Hypothalamus (tissue), 51 donors: Measurements from ENCODE around the gene GIPC3.

Source experiments
- DNase-seq, 51 donors: peaks; one replicate each; lab custom pipeline; 2025; lab: John Stamatoyannopoulos, UW

Gene GIPC3, protein sequence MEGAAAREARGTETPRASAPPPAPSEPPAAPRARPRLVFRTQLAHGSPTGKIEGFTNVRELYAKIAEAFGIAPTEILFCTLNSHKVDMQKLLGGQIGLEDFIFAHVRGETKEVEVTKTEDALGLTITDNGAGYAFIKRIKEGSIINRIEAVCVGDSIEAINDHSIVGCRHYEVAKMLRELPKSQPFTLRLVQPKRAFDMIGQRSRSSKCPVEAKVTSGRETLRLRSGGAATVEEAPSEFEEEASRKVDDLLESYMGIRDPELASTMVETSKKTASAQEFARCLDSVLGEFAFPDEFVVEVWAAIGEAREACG

DNA sequence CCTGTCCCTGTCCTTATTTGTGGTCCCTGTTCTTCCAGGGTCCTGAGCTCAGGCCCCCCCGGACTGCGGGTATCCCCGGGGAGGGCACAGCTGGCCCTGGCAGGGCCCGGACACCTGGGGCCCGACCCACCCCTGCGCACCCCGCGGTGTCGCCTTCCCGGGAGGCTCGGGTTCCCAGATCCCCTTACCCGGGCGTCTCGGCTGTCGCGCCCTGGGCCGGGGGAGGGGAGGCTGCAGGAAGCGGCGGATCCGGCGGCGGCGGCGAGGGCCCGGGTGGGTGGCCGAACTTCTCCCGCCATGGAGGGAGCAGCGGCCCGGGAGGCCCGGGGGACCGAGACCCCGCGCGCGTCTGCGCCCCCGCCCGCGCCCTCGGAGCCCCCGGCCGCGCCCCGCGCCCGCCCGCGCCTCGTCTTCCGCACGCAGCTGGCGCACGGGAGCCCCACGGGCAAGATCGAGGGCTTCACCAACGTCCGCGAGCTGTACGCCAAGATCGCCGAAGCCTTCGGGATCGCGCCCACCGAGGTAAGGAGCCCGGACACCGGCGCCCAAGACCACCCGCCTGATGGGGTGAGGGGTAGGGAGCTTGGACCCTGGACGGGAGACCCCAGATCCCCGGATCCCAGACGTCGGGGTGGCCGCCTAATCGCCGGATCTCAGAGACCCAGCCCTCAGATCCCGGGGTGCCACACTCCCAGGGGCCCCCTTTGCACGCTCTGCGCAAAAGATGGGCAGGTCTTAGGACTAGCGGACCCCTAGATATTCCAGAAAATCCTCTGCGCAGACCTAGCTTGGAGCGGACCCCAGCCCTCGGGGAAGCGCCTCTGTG lies at the start of gene GIPC3:
GIPC3 (plus strand) TSS at position 178 of the 826 bp plus-strand sequence; CDS start at position 298, 120 bp downstream.
- DNase-seq, result no peak

DNA sequence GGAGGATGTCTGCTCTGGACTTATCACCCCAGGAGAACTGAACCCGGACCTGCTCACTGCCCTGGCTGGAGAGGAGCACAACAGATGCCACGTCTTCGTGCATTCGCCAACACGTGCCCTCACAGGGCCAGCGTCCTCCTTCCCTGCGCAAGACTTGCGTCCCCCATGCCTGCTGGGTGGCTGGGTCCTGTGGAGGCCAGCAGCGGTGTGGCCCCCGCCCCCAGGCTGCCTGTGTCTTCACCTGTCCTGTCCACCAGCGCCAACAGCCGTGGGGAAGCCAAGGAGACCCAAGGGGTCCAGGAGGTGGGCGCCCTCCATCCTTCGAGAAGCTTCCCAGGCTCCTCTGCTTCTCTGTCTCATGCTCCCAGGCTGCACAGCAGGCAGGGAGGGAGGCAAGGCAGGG lies 49.7 kb upstream of the GIPC3 start:
- no peak for DNase-seq

- DNase-seq, result no peak
Observed at GRCh38 chr19:3535981-3536380, 49.3 kb upstream of the GIPC3 start.

GRCh38 chr19:3536429-3537100 lies 48.7 kb upstream of the GIPC3 start:
- peak in 36 of 51 donors; percentile 9 to 86 (median 61) for DNase-seq

GRCh38 chr19:3537101-3537437 lies 48.2 kb upstream of the GIPC3 start:
- no peak for DNase-seq

- peak in 3 of 51 donors; percentile 15 to 34 (median 24) for DNase-seq
Observed at GRCh38 chr19:3537438-3538240, 47.6 kb upstream of the GIPC3 start.

DNA sequence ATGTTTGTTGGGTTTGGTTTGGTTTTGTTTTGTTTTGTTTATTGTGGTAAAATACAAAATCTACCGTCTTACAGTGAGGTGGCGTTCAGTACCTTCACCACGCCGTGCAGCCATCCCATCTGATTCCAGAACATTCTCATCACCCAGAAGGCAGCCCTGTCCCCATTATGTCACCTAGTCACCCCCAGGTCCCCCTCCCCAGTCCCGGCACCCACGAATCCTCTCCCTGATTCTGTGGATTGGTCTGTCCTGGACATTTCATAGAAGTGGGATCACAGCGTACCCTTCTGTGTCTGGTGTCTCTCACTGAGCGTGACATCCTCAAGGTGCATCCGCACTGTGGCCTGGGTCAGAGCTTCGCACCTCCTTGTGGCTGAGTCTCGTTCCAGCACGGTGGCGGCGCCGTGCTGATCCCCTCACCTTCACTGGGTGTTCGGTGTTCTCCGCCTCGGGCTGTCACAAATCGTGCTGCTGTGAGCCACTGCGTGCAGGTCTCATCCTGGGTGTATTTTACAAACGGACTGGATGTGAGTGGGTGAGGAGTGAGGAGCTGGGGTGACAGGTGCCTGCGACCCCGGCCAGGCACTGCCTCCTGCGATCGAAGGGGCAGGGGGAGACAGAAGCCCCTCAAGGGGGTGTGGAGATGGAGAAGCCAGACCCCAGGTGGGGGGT lies 46.9 kb upstream of the GIPC3 start:
- DNase-seq, result no peak

DNA sequence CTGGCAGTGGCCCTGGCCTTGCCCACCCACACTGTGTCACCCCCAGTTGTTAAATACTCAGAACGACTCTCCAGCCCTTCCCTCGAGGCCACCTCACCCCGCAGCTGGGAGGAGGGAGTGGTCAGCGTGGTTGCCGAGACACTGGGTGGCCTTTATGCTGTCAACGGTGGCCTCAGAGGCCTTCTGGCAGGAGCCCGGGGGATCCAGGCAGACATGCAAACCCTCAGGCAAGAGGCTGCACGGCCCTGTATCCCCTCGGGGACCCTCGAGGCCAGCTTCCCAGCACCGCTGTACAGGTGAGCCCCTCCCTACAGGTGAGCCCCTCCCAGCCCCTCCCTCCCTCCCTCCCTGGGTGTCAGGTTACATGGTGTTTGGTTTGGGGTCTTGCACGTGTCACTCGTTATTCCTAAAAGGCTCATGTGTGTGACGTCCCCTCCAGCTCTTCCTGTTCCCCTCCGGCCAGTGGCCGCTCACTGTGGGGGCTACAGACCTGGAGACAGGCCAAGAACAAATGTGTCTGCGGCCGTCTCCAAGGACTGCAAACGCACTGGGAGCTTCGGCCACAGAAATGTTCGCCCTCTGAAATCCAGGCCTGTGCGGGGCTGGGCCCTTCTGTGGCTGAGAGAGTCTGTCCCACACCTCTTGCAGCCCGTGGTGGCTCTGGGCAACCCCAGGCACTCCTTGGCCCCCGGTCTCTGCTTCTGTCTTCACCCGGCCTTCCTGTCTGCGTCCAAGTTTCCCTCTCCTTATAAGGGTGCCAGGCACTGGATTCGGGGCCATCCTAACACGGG lies 46.1 kb upstream of the GIPC3 start, which contains the start of gene TEKTIP1:
TEKTIP1 (plus strand) TSS at position 210 of the 791 bp plus-strand sequence; CDS start at position 214, 4 bp downstream.
- peak in 12 of 51 donors; percentile 4 to 60 (median 33) for DNase-seq

GRCh38 chr19:3539756-3540118 lies 45.5 kb upstream of the GIPC3 start:
- DNase-seq, result no peak

DNA sequence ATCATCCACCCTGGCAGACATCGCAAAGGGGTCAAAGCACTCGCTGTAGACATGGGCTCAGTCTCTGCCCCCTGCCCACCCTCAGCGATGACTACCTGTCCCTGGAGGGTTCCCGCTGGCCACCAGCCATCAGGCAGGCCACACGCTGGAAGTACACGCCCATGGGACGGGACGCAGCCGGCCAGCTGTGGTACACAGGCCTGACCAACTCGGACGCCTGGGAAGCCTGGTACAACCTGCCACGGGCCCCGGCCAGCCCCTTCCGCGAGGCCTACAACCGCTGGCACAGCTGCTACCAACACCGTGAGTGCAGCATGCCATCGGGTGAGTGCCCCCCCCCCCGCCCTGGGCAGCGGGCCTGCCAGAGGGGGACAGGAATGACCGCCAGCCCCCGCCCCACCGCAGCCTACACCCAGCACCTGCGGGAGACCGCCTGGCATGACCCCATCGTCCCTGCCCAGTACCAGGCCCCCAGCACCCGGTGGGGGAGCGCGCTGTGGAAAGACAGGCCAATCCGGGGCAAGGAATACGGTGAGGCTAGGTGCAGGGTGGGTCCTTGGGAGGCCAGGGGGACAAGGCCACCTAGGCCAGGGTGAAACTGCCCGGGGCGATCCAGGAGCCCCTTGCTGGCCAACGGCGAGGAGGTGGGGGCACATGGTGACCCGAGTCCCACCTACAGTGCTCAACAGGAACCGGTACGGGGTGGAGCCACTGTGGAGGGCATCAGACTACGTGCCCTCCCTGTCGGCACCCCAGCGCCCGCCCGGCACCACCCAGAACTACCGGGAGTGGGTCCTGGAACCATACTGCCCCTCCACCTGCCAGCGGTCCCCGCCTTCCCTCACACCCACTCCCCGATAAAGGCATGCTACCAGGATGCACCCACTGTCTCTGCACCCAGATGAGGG lies 41.9 kb upstream of the GIPC3 start:
- DNase-seq, result peak in 34 of 51 donors; percentile 20 to 85 (median 56)

DNA sequence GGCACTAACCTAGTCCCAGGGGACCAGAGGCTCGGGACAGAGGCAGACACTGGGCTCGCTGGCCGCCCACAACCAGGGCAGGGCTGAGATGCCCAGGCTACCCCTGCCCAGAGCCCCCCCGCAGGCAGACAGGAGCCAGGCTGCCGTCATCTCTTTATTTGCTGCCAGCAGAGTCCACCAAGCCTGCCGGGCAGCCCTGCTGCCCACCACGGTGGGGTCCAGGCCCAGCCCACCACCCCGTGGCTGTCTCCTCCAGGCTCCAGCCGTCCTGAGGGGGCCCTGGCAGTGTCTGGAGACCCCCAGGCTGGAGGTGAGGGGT lies 41.3 kb upstream of the GIPC3 start:
- DNase-seq, result peak in 5 of 51 donors; percentile 13 to 41 (median 22)

GRCh38 chr19:3544742-3545668 lies 40.3 kb upstream of the GIPC3 start:
- DNase-seq, result peak; percentile 17 to 92 (median 75)

DNA sequence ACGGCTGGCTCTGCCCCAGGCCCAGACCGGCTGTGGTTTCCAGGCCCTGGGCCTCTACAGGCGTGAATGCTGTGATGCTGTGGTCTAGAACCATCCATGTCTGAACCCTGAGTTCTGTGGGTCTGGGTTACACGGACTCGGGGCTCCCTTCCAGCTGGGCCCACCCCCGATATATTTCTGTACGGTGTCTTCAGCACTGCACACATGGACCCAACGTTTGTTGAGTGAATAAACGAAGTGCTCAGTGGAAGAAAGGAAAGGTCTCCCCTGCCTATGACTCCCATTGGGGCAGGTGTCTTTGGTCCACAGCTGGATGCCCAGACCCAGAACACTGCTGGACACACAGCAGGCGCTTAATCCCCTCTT lies 39.6 kb upstream of the GIPC3 start:
- DNase-seq, result no peak

DNA sequence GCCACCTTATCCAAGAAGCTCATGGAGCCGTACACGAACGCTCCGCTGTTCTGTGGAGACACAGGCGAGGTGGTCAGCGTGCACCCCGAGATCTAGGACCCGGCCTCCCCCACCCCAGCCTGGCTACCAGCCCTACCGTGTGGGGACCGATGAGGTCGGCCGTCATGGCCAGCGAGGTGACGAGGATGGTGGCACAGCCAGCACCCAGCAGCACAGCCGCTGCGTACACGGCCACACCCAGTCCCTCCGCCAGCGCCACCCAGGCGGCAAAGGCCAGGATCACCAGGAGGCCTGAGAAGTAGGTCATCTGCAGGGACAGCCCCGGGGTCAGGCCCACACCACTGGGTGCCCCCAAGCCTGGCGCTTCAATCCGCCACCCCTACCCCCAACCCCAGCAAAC lies 39.2 kb upstream of the GIPC3 start:
- DNase-seq, result peak in 1 of 51 donors; percentile 10

GRCh38 chr19:3547301-3547731 lies 38.0 kb upstream of the GIPC3 start:
- DNase-seq, result peak in 1 of 51 donors; percentile 18

DNA sequence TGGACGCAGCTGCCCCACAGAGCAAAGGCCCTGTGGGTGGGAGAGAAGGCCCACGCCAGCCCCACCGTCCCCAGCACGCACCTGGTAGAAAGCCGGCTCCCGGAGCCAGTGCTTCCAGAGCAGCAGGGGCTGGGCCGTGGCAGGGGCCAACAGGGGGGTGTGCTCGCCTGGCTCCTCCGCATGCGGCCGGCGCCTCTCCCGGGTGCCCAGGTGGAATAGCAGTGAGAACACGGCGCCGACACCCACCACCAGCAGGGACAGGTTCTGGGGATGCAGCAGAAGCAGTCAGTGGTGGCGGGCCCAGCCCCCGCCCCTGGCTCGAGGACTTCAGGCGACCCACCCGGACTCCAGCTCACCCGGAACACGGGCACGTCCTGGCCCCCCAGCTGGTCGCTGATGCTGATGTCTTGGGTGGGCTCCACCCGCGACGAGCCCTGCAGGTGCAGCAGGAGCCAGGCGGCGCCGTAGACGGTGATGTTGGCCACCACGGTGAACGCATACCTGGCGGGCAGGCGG lies 37.5 kb upstream of the GIPC3 start:
- DNase-seq, result no peak

DNA sequence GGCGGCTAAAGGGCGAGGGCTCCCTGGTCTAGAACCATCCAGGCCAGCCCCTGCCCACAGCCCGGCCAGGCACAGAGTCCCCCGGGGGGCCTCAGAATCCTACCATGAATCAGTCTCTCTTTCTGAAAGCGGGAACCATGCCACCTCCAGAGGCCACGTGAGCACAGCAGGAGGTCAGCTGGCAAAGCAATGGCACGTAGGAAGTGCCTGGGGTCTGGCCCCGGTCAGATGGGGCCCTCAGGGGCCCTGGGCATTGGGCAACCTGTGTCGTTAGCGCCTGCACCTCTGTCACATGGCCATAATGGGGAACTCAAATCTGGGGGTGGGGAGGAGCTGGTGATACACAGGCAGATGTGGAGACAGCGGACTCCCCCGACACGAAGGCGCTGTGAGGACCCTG lies 36.7 kb upstream of the GIPC3 start:
- DNase-seq, result peak in 29 of 51 donors; percentile 6 to 76 (median 43)
